ENCODE results near the gene CDK10. TPM values are rescaled to one million over a fixed set of nuclear protein-coding genes. Genes with fewer than 3 reads are reported as not detected.

Gene CDK10
- total RNA-seq, 2 experiments from 2014 or later: 89.7 to 93.2 TPM

DNA sequence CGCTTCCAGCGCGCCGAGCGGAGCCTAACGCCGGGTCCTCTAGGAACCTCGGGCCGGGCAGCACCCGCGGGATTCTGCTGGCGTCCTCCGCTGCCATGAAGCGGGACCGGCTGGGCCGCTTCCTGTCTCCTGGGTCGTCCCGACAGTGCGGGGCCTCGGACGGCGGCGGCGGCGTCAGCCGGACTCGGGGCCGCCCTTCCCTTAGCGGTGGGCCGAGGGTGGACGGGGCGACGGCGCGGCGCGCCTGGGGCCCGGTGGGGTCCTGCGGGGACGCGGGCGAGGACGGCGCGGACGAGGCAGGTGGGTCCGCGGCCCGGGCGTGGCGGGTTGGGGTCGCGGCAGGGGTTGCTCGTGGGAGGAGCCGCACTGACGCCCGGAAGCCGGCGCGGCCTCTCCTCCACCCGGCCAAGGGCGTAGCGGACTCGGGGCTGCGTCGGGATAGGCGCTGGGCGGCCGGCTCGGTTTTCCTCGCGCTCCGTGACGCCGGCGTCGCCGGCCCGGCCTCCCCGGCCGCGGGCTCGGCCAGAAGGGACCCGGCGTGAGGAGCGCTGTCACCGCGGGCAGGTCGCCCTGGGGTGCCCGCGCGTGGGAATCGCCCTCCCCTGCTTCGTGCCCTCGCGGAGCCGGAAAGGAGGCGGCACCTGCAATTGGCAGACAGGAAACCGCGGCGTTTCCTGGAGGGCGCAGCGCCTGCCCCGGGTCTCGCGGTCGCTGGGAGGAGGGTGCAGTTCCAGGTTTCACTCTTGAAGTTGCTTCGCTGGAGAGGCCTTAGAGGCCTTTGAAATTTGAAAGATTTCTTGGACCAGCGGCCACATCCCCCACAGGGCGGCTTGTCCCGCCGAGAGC is 35.3 kb downstream of the CDK10 start:
- CTCF ChIA-PET: interaction anchor here (3.8 kb wide), 1 partner anchor 21 kb away, joined by 28 read pairs; the partner anchor contains the start of gene SPATA2L
- POLR2A ChIA-PET: interaction anchor here (2.0 kb wide), 1 partner anchor 9 kb away, joined by 10 read pairs; no protein-coding TSS in a partner anchor

DNA sequence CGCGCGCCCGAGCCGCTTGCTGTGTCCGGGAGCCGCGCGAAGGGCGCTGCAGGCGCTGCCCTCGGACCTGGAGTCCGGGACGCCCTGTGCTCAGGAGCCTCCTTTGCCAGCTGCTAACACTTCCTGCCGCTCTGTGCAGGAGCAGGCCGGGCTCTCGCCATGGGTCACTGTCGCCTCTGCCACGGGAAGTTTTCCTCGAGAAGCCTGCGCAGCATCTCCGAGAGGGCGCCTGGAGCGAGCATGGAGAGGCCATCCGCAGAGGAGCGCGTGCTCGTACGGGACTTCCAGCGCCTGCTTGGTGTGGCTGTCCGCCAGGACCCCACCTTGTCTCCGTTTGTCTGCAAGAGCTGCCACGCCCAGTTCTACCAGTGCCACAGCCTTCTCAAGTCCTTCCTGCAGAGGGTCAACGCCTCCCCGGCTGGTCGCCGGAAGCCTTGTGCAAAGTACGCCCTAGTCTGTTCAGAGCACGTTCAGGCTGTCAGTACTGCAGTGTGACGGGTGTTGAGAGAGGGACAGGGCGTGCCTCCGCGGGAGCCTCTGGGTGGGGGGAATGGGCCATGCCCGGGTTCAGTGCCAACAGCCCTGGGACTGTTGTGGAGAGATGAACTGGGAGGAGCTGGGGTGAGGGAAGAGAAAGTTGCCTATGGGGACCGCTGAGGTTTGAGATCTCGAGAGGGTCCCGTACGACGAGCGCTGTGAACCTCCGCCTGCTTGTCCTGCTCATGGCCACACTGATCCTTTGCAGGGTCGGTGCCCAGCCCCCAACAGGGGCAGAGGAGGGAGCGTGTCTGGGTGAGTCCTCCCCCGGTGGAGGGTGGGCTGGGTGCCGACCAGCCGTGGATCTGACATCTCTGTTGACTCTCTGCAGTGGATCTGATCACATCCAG is 36.1 kb downstream of the CDK10 start:
- ChIA-PET POLR2A (interaction anchor here (0.5 to 2.0 kb wide), 2 partner anchors 10 to 195 kb away, joined by 3 to 10 read pairs; no protein-coding TSS in a partner anchor), CTCF (interaction anchor here (0.9 to 3.8 kb wide), 3 partner anchors 17 to 138 kb away, joined by 4 to 28 read pairs (median 4); partner anchors contain the start of gene SPATA2L)

GRCh38 chr16:89723279-89724250 is 37.1 kb downstream of the CDK10 start:
- CTCF ChIA-PET: interaction anchor here (0.8 to 3.8 kb wide), 6 partner anchors 14 to 137 kb away, joined by 3 to 28 read pairs (median 4); partner anchors contain the start of gene SPATA2L
- POLR2A ChIA-PET: interaction anchor here (0.5 to 2.0 kb wide), 5 partner anchors 11 to 194 kb away, joined by 3 to 10 read pairs (median 3); no protein-coding TSS in a partner anchor

DNA sequence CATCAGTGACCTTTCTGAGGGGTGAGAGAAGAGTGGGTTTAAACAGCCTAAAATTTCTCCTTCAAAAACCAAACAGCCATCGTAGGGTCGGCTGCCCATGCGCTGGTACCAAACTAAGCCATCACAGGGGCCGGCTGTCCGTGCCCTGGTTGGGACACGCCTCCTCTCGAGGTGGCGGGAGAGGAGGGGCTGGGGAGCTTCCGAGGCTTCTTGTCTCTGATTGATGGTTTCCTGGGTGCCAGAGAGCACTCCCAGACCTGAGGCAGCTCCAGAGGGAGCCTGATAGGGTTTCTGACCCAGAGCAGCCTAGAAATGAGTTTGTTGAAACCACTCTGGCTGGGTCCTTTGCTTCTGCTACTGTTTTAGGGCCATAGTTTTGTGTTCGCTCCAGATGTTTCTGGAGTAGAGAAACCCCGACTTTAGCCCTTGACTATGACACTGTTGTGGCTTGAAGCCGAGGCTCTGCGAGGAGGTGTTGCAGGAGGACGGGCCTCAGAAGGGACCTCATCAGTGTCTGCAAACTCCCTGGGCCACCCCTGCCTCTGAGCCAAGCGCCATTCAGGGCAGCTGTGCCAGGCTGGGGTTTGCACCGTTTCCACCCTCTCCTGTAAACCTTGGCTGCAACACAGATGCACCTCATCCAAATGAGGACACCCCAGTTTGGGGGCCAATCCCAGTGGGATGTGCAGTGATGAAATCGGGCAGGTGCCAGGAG is 41.1 kb downstream of the CDK10 start:
- CTCF ChIA-PET: interaction anchor here (0.6 kb wide), 1 partner anchor 129 kb away, joined by 3 read pairs; no protein-coding TSS in a partner anchor
- POLR2A ChIA-PET: no interaction called here

- POLR2A ChIA-PET: no interaction called here
- CTCF ChIA-PET: no interaction called here
These were observed 42.8 kb downstream of the CDK10 start for GRCh38 chr16:89729293-89729692.

DNA sequence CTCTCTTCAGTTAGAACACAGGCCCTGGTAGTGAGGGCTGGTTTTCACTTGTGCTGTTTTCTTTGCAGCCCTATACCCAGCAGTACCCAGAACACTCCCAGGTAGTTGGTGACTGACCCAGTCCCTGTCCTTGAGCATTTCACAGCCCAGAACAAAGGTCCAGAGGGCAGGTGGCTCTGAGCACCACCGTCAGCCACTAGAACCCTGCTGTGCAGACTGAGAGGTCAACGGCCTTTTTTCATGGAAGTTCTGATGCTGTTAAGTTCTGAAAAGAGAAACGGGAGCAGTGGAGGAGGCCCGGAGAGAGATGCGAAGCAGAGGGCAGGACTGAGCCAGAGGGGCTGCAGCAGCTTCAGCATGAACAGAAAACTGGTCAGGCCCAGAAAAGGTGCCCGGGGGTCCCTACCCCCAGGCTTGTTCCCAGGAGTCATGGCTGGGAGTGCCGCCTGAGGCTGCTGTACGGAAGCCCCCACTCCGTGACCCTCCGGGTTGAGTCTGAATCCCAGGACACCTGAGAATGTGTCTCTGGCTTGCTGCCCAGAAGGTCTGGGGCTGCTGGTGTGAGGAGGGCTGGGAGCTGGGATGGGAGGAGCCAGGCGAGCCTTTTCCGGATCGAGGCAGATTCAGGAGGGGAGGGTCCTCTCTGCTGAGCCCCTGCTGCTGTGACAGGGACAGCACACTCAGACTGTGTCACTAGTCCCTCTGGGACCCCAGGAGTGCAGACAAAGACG is 43.5 kb downstream of the CDK10 start:
- ChIA-PET CTCF (no interaction called here), POLR2A (no interaction called here)

GRCh38 chr16:89730610-89731234 is 44.2 kb downstream of the CDK10 start:
- POLR2A ChIA-PET: no interaction called here
- CTCF ChIA-PET: no interaction called here

GRCh38 chr16:89732142-89732917 is 45.8 kb downstream of the CDK10 start:
- ChIA-PET CTCF (no interaction called here), POLR2A (no interaction called here)

DNA sequence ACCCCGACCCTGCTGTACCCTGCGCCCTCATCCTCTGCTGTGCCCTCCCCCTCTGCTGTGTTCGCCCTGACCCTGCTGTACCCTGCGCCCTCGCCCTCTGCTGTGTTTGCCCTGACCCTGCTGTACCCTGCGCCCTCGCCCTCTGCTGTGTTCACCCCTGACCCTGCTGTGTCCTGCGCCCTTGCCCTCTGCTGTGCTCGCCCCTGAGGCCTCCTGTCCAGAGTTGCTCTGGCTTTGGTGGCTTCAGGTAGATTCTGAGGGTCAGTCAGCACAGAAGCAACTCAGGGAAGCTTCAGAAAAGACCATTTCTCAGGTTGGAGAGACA is 46.4 kb downstream of the CDK10 start:
- CTCF ChIA-PET: interaction anchor here (1.3 kb wide), 1 partner anchor 128 kb away, joined by 5 read pairs; no protein-coding TSS in a partner anchor
- POLR2A ChIA-PET: interaction anchor here (0.7 kb wide), 1 partner anchor 8 kb away, joined by 3 read pairs; no protein-coding TSS in a partner anchor

GRCh38 chr16:89733322-89733721 is 46.8 kb downstream of the CDK10 start:
- ChIA-PET CTCF (interaction anchor here (0.6 to 1.3 kb wide), 2 partner anchors 128 to 140 kb away, joined by 4 to 5 read pairs; partner anchors contain the start of gene TCF25), POLR2A (interaction anchor here (0.7 kb wide), 1 partner anchor 9 kb away, joined by 3 read pairs; no protein-coding TSS in a partner anchor)

DNA sequence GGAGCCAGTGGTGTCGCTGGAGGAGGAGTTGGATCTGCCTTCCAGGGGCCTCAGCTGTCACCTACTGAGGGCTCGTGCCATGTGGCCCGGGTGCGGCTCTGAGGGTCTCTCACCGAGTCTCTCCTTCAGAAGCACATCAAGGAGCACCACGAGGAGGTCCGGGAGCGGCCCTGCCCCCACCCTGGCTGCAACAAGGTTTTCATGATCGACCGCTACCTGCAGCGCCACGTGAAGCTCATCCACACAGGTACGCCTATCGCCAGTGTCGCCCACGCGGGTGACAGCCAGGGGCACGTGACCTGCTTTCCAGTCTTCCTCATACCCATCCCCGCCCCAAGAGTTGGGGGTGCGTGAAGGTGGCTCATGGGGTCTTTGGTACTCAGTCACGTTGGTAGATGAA is 47.3 kb downstream of the CDK10 start:
- CTCF ChIA-PET: interaction anchor here (0.5 to 1.3 kb wide), 4 partner anchors 10 to 140 kb away, joined by 3 to 5 read pairs (median 4); partner anchors contain the start of gene TCF25
- POLR2A ChIA-PET: interaction anchor here (1.1 kb wide), 1 partner anchor 10 kb away, joined by 3 read pairs; no protein-coding TSS in a partner anchor

GRCh38 chr16:89736554-89736953 is 50.1 kb downstream of the CDK10 start:
- ChIA-PET CTCF (interaction anchor here (1.9 kb wide), 1 partner anchor 31 kb away, joined by 6 read pairs; no protein-coding TSS in a partner anchor), POLR2A (interaction anchor here (1.0 kb wide), 1 partner anchor 12 kb away, joined by 3 read pairs; no protein-coding TSS in a partner anchor)

DNA sequence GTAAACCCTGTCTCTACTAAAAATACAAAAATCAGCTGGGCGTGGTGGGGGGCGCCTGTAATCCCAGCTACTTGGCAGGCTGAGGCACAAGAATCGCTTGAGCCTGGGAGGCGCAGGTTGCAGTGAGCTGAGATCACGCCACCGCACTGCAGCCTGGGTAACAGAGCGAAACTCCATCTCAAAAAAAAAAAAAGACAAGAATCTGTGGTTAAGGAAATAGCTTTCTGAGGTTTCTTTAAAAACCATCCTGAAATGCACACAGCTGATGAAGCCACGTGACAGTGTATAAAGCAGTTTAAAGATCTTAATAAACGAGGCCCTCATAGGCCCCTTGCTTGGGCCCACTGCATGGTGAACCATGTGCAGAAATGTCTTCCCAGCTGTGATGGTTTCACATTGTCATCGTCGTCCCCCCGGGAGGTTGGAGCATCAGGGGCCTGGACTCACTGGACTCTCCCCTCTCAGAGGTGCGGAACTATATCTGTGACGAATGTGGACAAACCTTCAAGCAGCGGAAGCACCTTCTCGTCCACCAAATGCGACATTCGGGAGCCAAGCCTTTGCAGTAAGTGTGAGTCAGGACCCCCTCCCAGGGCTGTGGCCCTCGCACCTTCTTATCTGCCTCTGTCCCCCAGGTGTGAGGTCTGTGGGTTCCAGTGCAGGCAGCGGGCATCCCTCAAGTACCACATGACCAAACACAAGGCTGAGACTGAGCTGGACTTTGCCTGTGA is 51.0 kb downstream of the CDK10 start:
- ChIA-PET POLR2A (interaction anchor here (1.0 kb wide), 1 partner anchor 13 kb away, joined by 3 read pairs; no protein-coding TSS in a partner anchor), CTCF (interaction anchor here (0.6 to 1.9 kb wide), 4 partner anchors 13 to 123 kb away, joined by 3 to 6 read pairs (median 5); no protein-coding TSS in a partner anchor)

DNA sequence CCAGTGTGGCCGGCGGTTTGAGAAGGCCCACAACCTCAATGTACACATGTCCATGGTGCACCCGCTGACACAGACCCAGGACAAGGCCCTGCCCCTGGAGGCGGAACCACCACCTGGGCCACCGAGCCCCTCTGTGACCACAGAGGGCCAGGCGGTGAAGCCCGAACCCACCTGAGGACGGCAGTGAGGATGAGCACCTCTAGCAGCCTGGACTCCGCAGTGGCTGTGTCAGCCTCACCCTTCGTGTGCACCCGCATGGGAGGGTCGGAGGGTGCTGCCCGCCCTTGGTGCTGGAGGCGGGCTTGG is 51.5 kb downstream of the CDK10 start:
- POLR2A ChIA-PET: no interaction called here
- CTCF ChIA-PET: interaction anchor here (1.6 to 1.9 kb wide), 3 partner anchors 14 to 123 kb away, joined by 4 to 6 read pairs (median 6); no protein-coding TSS in a partner anchor

Data from activated CD8-positive, alpha-beta memory T cell treated with anti-CD3 and anti-CD28 coated beads for 36 hours (primary cell).